Measurements from ENCODE around the gene DNAJC16. TPM values are rescaled to one million over a fixed set of nuclear protein-coding genes. Genes with fewer than 3 reads are reported as not detected.
"Not testable (repeated sequence)": the region's sequence is repeated elsewhere in the genome, so short reads cannot be mapped to it uniquely, and the experiment has no call there.

The DNAJC16 gene
- total and polyA plus RNA-seq, 7 donors = 1.2 to 20.5 (median 11.4) TPM

- WGBS, 2 donors = 84 to 92% methylated on average over 13 of the region's 13 CpGs
- no peaks in the 10 kb centered on the region for H3K4me1 ChIP-seq
- TF ChIP-seq CTCF (IDR thresholded peaks at IDR 0.05) (no peak), POLR2AphosphoS5 (IDR thresholded peaks at IDR 0.05) (no peak), EP300 (IDR thresholded peaks at IDR 0.05) (no peak), POLR2A (IDR thresholded peaks at IDR 0.05) (no peak)
- DNase-seq = no peak
- no peaks in the 10 kb centered on the region for H3K27me3 ChIP-seq
- H3K9me3 ChIP-seq = no peaks in the 10 kb centered on the region
- no peak overlapping the region for H3K27ac ChIP-seq
- intact Hi-C loops (cut with DNase I) = no loop called here
- H3K36me3 ChIP-seq = peaks cover 0 to 35% (median 14%) of the 10 kb centered on the region in 4 donors
- no peak overlapping the region for H3K4me3 ChIP-seq
Observed at GRCh38 chr1:15489052-15489736, 37.5 kb upstream of the DNAJC16 start.

GRCh38 chr1:15491010-15491409, 35.6 kb upstream of the DNAJC16 start:
- WGBS, 2 donors = 81 to 94% methylated on average over 4 of the region's 4 CpGs
- H3K4me3 ChIP-seq; DNase-seq; H3K27ac ChIP-seq; intact Hi-C loops (cut with DNase I); H3K4me1 ChIP-seq; H3K9me3 ChIP-seq; H3K27me3 ChIP-seq: not testable (repeated sequence)
- H3K36me3 ChIP-seq = peaks cover 0 to 47% (median 16%) of the 10 kb centered on the region in 4 donors

GRCh38 chr1:15492596-15492995, 34.1 kb upstream of the DNAJC16 start:
- no peaks in the 10 kb centered on the region for H3K27me3 ChIP-seq
- H3K4me1 ChIP-seq = no peaks in the 10 kb centered on the region
- no peak for DNase-seq
- no peak overlapping the region for H3K4me3 ChIP-seq
- intact Hi-C loops (cut with DNase I) = no loop called here
- TF ChIP-seq CTCF (IDR thresholded peaks at IDR 0.05) (no peak), EP300 (IDR thresholded peaks at IDR 0.05) (no peak), POLR2AphosphoS5 (IDR thresholded peaks at IDR 0.05) (no peak)
- peaks cover 0 to 48% (median 16%) of the 10 kb centered on the region in 4 donors for H3K36me3 ChIP-seq
- no peak overlapping the region for H3K27ac ChIP-seq
- H3K9me3 ChIP-seq = no peaks in the 10 kb centered on the region
- 81 to 89% methylated on average over 5 of the region's 5 CpGs for WGBS, 2 donors

- Histone ChIP-seq H3K27me3 (no peaks in the 10 kb centered on the region), H3K4me1 (no peaks in the 10 kb centered on the region), H3K4me3 (no peak overlapping the region), H3K9me3 (no peaks in the 10 kb centered on the region), H3K36me3 (peaks cover 0 to 50% (median 16%) of the 10 kb centered on the region in 4 donors), H3K27ac (no peak overlapping the region)
- TF ChIP-seq CTCF (IDR thresholded peaks at IDR 0.05) (no peak), POLR2A (IDR thresholded peaks at IDR 0.05) (no peak), EP300 (IDR thresholded peaks at IDR 0.05) (no peak), POLR2AphosphoS5 (IDR thresholded peaks at IDR 0.05) (no peak)
- 88 to 97% methylated on average over 9 of the region's 9 CpGs for WGBS, 2 donors
- no peak for DNase-seq
- intact Hi-C loops (cut with DNase I) = no loop called here
Observed at GRCh38 chr1:15493869-15494390, 32.7 kb upstream of the DNAJC16 start.

GRCh38 chr1:15500184-15501178, 26.2 kb upstream of the DNAJC16 start:
- no peak overlapping the region for H3K4me3 ChIP-seq
- no peak overlapping the region for H3K27ac ChIP-seq
- intact Hi-C loops (cut with DNase I) = no loop called here
- H3K36me3 ChIP-seq = peaks cover 0 to 61% (median 7%) of the 10 kb centered on the region in 4 donors
- DNase-seq = no peak
- H3K27me3 ChIP-seq = no peaks in the 10 kb centered on the region
- peaks cover 0 to 5% (median 0%) of the 10 kb centered on the region in 4 donors for H3K4me1 ChIP-seq
- WGBS, 2 donors = 85 to 90% methylated on average over 19 of the region's 19 CpGs
- no peak for TF ChIP-seq POLR2AphosphoS5 (IDR thresholded peaks at IDR 0.05)
- no peak for TF ChIP-seq POLR2A (IDR thresholded peaks at IDR 0.05)
- TF ChIP-seq EP300 (IDR thresholded peaks at IDR 0.05) = no peak
- no peak for TF ChIP-seq CTCF (IDR thresholded peaks at IDR 0.05)
- H3K9me3 ChIP-seq = no peaks in the 10 kb centered on the region

Measured in sigmoid colon (tissue), 7 donors.